ENCODE data around the gene GRM7. TPM values are rescaled to one million over a fixed set of nuclear protein-coding genes. Genes with fewer than 3 reads are reported as not detected.

GRM7 gene
- total and polyA plus RNA-seq, 4 donors = 0.08 to 0.33 TPM; not detected in 2

GRCh38 chr3:7038394-7038793 is 177.5 kb downstream of the GRM7 start:
- Histone ChIP-seq H3K9me3 (ENCODE audit: control insufficient read depth in 4 of 4, low read length in 3 of 4) (no peaks in the 10 kb centered on the region), H3K27me3 (ENCODE audit: control insufficient read depth in 4 of 4, insufficient read depth in 4 of 4, low read length in 3 of 4) (peaks cover 0 to 3% (median 1%) of the 10 kb centered on the region in 4 donors), H3K36me3 (ENCODE audit: control insufficient read depth in 4 of 4, insufficient read depth in 3 of 4, low read depth in 1 of 4, low read length in 3 of 4) (no peaks in the 10 kb centered on the region), H3K4me3 (ENCODE audit: low read depth in 1 of 3, low read length in 3 of 3) (no peak overlapping the region), H3K4me1 (ENCODE audit: control insufficient read depth in 4 of 4, insufficient read depth in 4 of 4, low read length in 3 of 4) (no peaks in the 10 kb centered on the region), H3K9ac (ENCODE audit: low read depth in 1 of 2, low read length in 2 of 2) (no peak overlapping the region), H3K27ac (ENCODE audit: low read depth in 1 of 2, low read length in 2 of 2) (no peak overlapping the region)
- no peak for TF ChIP-seq HNF4A (conservative IDR thresholded peaks at IDR 0.05)
- peak; percentile 22 for TF ChIP-seq REST (IDR thresholded peaks at IDR 0.05)
- no peak for DNase-seq (ENCODE audit: low spot score)
- WGBS = 63% methylated on average over 4 of the region's 4 CpGs

- TF ChIP-seq ZBTB33 (IDR thresholded peaks at IDR 0.05) = no peak
- no peak for TF ChIP-seq GABPA (IDR thresholded peaks at IDR 0.05 in 1 of 2, conservative IDR thresholded peaks at IDR 0.05 in 1 of 2)
- no peak for TF ChIP-seq RXRA (IDR thresholded peaks at IDR 0.05)
- TF ChIP-seq EGR1 (IDR thresholded peaks at IDR 0.05; ENCODE audit: low read depth in 2 of 2) = no peak
- no peak for TF ChIP-seq YY1 (IDR thresholded peaks at IDR 0.05)
- no peak for TF ChIP-seq REST (IDR thresholded peaks at IDR 0.05)
- TF ChIP-seq HNF4G (IDR thresholded peaks at IDR 0.05) = no peak
- Histone ChIP-seq H3K9me3 (ENCODE audit: control insufficient read depth in 4 of 4, low read length in 3 of 4) (peaks cover 0 to 2% (median under 1%) of the 10 kb centered on the region in 4 donors), H3K9ac (ENCODE audit: low read depth in 1 of 2, low read length in 2 of 2) (no peak overlapping the region), H3K27ac (ENCODE audit: low read depth in 1 of 2, low read length in 2 of 2) (no peak overlapping the region), H3K27me3 (ENCODE audit: control insufficient read depth in 4 of 4, insufficient read depth in 4 of 4, low read length in 3 of 4) (no peaks in the 10 kb centered on the region), H3K4me1 (ENCODE audit: control insufficient read depth in 4 of 4, insufficient read depth in 4 of 4, low read length in 3 of 4) (no peaks in the 10 kb centered on the region), H3K4me3 (ENCODE audit: low read depth in 1 of 3, low read length in 3 of 3) (no peak overlapping the region), H3K36me3 (ENCODE audit: control insufficient read depth in 4 of 4, insufficient read depth in 3 of 4, low read depth in 1 of 4, low read length in 3 of 4) (no peaks in the 10 kb centered on the region)
- DNase-seq (ENCODE audit: low spot score) = no peak
- WGBS = 38% methylated on average over 1 of the region's 1 CpG
Observed at GRCh38 chr3:7062714-7063113, 201.8 kb downstream of the GRM7 start.

Measured in liver (tissue), 9 donors.